NCI-H82 (cell line): ENCODE data around the gene ATG4D.

ENCODE experiments used
- DNase-seq: peaks from one replicate; lab custom pipeline; 2025; lab: John Stamatoyannopoulos, UW

The ATG4D gene

GRCh38 chr19:10543420-10544241, at the start of gene ATG4D:
ATG4D (plus strand) TSS chr19:10543904; CDS start chr19:10544091, 187 bp downstream.
- DNase-seq, result peak; percentile 81

GRCh38 chr19:10497371-10497770, 46.3 kb upstream of the ATG4D start:
- no peak for DNase-seq

GRCh38 chr19:10499550-10500246, 44.0 kb upstream of the ATG4D start:
- DNase-seq, result no peak

GRCh38 chr19:10500247-10500592, 43.5 kb upstream of the ATG4D start:
- DNase-seq, result no peak

GRCh38 chr19:10501971-10502523, 41.7 kb upstream of the ATG4D start:
- DNase-seq, result peak; percentile 52

- peak; percentile 96 for DNase-seq
Measured at GRCh38 chr19:10502524-10503001, 41.1 kb upstream of the ATG4D start.

GRCh38 chr19:10503002-10503789, 40.5 kb upstream of the ATG4D start, which contains the start of gene KEAP1:
KEAP1 (minus strand) TSS chr19:10503356; CDS start chr19:10500033, 3,323 bp downstream.
- DNase-seq, result peak; percentile 60

GRCh38 chr19:10505583-10506229, 38.0 kb upstream of the ATG4D start:
- peak; percentile 54 for DNase-seq

- DNase-seq, result no peak
Measured at GRCh38 chr19:10508036-10508435, 35.7 kb upstream of the ATG4D start.

- DNase-seq, result no peak
Measured at GRCh38 chr19:10508707-10509106, 35.0 kb upstream of the ATG4D start.

- peak; percentile 66 for DNase-seq
Measured at GRCh38 chr19:10510301-10510802, 33.4 kb upstream of the ATG4D start.

- DNase-seq, result no peak
Measured at GRCh38 chr19:10513223-10513622, 30.5 kb upstream of the ATG4D start.

GRCh38 chr19:10514211-10515145, 29.2 kb upstream of the ATG4D start:
- DNase-seq, result no peak

- DNase-seq, result no peak
Measured at GRCh38 chr19:10516064-10516385, 27.7 kb upstream of the ATG4D start.

- DNase-seq, result peak; percentile 10
Measured at GRCh38 chr19:10516671-10517286, 26.9 kb upstream of the ATG4D start.

GRCh38 chr19:10517361-10517759, 26.3 kb upstream of the ATG4D start, which contains the start of gene S1PR5:
S1PR5 (minus strand) TSS chr19:10517447; CDS start chr19:10515011, 2,436 bp downstream.
- DNase-seq, result peak; percentile 52

GRCh38 chr19:10517760-10518443, 25.8 kb upstream of the ATG4D start:
- DNase-seq, result peak; percentile 46

- peak; percentile 11 for DNase-seq
Measured at GRCh38 chr19:10518444-10519361, 25.0 kb upstream of the ATG4D start.
